HL-60 (cell line): Measurements from ENCODE around the gene KISS1.
A peak's percentile ranks its signal among the peaks of the same experiment; 100 is the strongest.

ENCODE experiments used
- DNase-seq, 2 experiments: peaks; one replicate each; pipeline ENCODE4 v3.0.0-alpha.2; 2010 to 2020; ENCODE audit warnings: low read depth in 1 of 2, low spot score in 1 of 2
- H3K27ac ChIP-seq: fragments of 250-450 bp; sonication (Bioruptor Pico); replicated peaks from 2 replicates; pipeline ENCODE4 v1.5.1; 2020; ENCODE audit warnings: mild to moderate bottlenecking, moderate library complexity
- H3K27me3 ChIP-seq: fragments of 250-450 bp; sonication (Bioruptor Pico); 2 replicates; pipeline ENCODE4 v1.5.1; 2021; ENCODE audit warnings: mild to moderate bottlenecking, moderate library complexity; ENCODE audit not compliant: insufficient read depth, poor library complexity, severe bottlenecking
- H3K4me3 ChIP-seq: replicated peaks from 2 replicates; pipeline ENCODE4 v1.5.1; 2011; ENCODE audit warnings: mild to moderate bottlenecking, control low read depth, low read length; ENCODE audit not compliant: insufficient read depth
- GABPA ChIP-seq: IDR thresholded peaks from 2 replicates; pipeline ENCODE4 v1.6.1; 2012; ENCODE audit warnings: low read depth
- POLR2AphosphoS5 ChIP-seq: IDR thresholded peaks from 2 replicates; pipeline ENCODE4 v1.6.1; 2012; ENCODE audit warnings: low read depth
- SPI1 ChIP-seq: IDR thresholded peaks from 2 replicates; pipeline ENCODE4 v1.6.1; 2012; ENCODE audit warnings: low read depth, mild to moderate bottlenecking, borderline replicate concordance
- TF ChIP-seq, protein P1 (sequence below): IDR thresholded peaks from one replicate; pipeline ENCODE4 v1.5.1; 2011; ENCODE audit warnings: low read length, control low read depth, inconsistent platforms; ENCODE audit not compliant: insufficient read depth
- TF ChIP-seq, protein P2 (sequence below): IDR thresholded peaks from 2 replicates; pipeline ENCODE4 v1.6.1; 2012; ENCODE audit warnings: low read depth; ENCODE audit not compliant: insufficient replicate concordance

The KISS1 gene

GRCh38 chr1:204227351-204227750, 31.1 kb upstream of the KISS1 start:
- H3K27me3 ChIP-seq: no peaks in the 10 kb centered on the region
- no peak for DNase-seq
- TF ChIP-seq, protein P1, sequence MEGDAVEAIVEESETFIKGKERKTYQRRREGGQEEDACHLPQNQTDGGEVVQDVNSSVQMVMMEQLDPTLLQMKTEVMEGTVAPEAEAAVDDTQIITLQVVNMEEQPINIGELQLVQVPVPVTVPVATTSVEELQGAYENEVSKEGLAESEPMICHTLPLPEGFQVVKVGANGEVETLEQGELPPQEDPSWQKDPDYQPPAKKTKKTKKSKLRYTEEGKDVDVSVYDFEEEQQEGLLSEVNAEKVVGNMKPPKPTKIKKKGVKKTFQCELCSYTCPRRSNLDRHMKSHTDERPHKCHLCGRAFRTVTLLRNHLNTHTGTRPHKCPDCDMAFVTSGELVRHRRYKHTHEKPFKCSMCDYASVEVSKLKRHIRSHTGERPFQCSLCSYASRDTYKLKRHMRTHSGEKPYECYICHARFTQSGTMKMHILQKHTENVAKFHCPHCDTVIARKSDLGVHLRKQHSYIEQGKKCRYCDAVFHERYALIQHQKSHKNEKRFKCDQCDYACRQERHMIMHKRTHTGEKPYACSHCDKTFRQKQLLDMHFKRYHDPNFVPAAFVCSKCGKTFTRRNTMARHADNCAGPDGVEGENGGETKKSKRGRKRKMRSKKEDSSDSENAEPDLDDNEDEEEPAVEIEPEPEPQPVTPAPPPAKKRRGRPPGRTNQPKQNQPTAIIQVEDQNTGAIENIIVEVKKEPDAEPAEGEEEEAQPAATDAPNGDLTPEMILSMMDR: no peak
- TF ChIP-seq, protein P2, sequence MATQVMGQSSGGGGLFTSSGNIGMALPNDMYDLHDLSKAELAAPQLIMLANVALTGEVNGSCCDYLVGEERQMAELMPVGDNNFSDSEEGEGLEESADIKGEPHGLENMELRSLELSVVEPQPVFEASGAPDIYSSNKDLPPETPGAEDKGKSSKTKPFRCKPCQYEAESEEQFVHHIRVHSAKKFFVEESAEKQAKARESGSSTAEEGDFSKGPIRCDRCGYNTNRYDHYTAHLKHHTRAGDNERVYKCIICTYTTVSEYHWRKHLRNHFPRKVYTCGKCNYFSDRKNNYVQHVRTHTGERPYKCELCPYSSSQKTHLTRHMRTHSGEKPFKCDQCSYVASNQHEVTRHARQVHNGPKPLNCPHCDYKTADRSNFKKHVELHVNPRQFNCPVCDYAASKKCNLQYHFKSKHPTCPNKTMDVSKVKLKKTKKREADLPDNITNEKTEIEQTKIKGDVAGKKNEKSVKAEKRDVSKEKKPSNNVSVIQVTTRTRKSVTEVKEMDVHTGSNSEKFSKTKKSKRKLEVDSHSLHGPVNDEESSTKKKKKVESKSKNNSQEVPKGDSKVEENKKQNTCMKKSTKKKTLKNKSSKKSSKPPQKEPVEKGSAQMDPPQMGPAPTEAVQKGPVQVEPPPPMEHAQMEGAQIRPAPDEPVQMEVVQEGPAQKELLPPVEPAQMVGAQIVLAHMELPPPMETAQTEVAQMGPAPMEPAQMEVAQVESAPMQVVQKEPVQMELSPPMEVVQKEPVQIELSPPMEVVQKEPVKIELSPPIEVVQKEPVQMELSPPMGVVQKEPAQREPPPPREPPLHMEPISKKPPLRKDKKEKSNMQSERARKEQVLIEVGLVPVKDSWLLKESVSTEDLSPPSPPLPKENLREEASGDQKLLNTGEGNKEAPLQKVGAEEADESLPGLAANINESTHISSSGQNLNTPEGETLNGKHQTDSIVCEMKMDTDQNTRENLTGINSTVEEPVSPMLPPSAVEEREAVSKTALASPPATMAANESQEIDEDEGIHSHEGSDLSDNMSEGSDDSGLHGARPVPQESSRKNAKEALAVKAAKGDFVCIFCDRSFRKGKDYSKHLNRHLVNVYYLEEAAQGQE: no peak
- TF ChIP-seq POLR2AphosphoS5: no peak
- no peak for TF ChIP-seq GABPA
- TF ChIP-seq SPI1: no peak

DNA sequence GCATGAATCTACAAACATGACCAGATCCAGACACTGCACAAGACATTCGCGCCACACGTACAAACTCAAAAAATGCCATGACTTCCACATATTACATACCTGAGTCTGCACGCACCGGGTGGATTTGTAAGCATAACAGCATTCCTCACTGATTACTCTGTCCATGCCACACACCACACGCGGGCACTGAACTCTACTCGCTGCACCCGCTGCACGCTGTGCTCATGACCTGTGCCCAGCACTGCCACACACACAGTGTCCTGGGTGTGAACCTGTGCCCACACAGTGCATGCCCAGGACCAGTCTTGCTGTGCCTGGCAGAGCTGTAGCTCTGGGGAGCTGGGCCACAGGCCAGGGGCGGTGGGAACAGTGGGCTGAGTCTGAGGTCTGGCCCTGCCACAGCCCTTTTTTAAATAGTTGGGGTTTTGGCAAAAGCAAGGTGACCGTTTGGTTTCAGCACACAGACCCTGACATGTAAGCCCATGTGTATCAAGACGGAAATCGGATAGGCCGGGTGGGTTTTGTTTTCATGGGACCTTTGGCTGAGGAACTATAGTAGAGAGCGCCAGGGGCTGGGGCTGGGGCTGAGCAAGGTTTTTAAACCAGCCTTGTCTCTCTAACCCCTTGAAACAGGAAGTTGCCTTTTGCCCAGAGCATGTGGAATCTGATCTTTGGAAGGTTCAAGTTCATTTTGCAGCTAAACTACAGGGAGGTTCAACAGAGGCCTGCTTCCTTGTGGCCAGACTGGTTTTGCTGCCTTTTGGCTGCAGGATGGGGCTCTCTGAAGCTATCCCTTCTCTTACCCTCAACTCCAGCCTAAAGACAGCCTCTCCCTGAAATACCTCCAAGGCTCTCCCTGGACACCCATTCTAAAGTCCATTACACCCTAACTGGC, 29.8 kb upstream of the KISS1 start:
- Histone ChIP-seq H3K27ac (no peak overlapping the region), H3K4me3 (no peak overlapping the region), H3K27me3 (no peaks in the 10 kb centered on the region)
- peak in 1 of 2 experiments; percentile 34 for DNase-seq
- no peak for TF ChIP-seq GABPA
- TF ChIP-seq, protein P1: no peak
- TF ChIP-seq, protein P2: no peak
- peak; percentile 19; the same call in 1 of the 2 replicates for TF ChIP-seq SPI1
- no peak for TF ChIP-seq POLR2AphosphoS5

More at GRCh38 chr1:204227351-204227750, 31.1 kb upstream of the KISS1 start:
- H3K4me3 ChIP-seq: no peak overlapping the region
- no peak overlapping the region for H3K27ac ChIP-seq

DNA sequence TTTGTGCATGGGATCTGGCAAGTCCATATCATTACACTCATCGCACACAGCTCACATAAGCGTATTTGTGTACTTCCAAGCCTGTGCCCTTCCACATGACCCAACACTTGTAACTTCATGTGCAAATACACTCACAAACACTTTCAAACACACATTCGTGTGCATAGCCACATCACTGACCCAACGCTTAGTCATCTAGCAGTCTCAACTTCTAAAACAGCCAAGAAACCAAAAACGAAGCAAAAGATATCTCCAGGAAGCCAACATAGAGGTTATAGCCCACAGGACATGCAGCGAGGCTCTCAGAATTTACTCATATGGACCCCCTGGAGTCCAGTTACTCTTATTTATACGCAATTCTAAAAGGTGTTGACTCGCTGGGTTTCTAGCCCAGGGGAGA, 28.4 kb upstream of the KISS1 start:
- no peak overlapping the region for H3K4me3 ChIP-seq

More for the DNA sequence above, 28.4 kb upstream of the KISS1 start:
- no peak overlapping the region for H3K27ac ChIP-seq
- H3K27me3 ChIP-seq: no peaks in the 10 kb centered on the region
- TF ChIP-seq, protein P1: no peak
- TF ChIP-seq SPI1: no peak
- TF ChIP-seq, protein P2: no peak
- no peak for DNase-seq
